ENCODE results near the gene MUC12.

GRCh38 chr7:101058355-101058754 is 89.0 kb downstream of the MUC12 start:
- TF ChIP-seq POLR2AphosphoS5 (IDR thresholded peaks at IDR 0.05): no peak
- TF ChIP-seq CTCF (IDR thresholded peaks at IDR 0.05): no peak
